OCI-M2 (cell line): ENCODE data around the gene SFMBT1.

Experiments
- DNase-seq: peaks from one replicate; lab custom pipeline; 2025; ENCODE audit not compliant: unreplicated experiment; lab: John Stamatoyannopoulos, UW

The SFMBT1 gene

DNA sequence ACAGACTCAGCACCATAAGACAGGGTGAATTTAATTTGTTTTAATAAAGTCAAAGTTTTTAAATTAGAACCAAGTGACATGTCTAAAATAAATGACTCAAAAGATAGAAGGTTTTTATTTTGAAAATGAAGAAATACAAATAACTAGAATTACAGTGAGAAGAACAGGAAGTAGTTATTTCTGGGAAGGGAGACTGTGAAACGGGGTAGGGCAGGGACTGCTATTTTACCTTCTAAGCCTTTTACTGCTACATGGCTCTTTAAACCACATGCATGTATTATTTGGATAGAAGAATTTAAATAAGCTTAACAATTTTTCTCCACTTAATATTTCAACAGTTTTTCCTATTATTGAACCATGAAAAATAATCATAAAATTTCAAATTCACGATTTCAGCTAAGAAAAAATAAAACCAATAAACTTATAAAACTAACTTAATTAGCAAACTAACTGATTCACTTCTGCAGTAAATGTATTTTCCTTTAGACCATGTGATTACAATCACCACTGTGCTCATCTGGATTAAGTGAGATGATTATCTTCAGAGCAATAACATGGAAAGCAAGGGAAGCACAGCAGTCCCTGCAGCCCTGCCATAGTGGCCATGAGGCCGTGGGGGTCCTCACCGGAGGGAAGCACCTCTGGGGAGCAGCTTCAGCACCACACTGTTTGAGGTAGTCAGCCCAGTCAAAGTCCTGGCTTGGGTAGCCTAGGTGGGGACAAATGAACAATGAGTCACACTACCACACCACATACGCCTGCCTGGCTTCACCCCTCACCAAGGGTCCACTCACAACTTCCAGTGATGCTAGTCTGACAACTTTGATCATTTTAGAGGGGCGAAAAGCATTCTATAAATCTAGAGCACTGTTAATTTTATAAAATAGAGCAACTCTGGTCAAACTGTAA, 120.2 kb downstream of the SFMBT1 start:
- DNase-seq, result no peak

- no peak for DNase-seq
Measured at GRCh38 chr3:52923963-52924362, 121.9 kb downstream of the SFMBT1 start.

- no peak for DNase-seq
Measured at GRCh38 chr3:52920841-52921240, 125.0 kb downstream of the SFMBT1 start.

GRCh38 chr3:52917044-52917443, 128.8 kb downstream of the SFMBT1 start:
- no peak for DNase-seq

DNA sequence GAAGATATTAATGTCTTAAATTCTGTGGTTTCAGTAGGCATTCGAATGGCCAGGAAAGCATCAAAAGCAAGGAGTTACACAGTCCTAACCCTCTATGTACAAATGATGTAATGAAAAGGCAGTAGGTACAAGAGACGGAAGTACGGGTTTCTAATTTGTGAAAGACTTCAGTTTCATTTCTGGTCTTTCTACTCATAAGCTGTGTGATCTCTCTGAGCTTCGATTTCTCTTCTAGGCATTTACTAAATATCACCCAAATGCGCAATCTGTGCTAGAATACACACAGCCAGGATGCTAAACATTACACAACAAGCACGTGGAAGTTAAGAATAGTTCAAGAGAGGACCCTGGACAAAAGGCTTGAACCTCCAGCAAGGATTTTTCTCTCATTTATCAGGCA, 130.6 kb downstream of the SFMBT1 start:
- DNase-seq, result no peak

GRCh38 chr3:52912885-52913731, 132.8 kb downstream of the SFMBT1 start:
- DNase-seq, result no peak

DNA sequence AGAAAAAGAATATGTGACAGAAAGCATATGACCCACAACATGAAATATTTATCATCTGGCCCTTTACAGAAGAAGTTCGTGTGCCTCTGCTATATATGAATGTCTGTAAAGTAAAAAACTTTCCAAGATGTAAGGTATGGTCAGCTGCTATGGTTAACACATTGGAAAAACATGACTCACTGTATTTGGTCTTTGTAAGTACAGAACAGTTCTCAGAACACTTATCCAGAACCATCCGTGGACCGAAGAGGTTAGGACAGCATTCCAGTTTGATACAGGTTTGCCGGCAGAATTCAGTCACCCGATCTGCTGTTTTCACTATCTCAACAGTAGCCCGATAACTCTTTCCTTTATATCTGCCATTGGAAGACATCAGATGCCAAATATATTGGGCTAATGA, 135.1 kb downstream of the SFMBT1 start:
- no peak for DNase-seq

GRCh38 chr3:52907497-52907896, 138.4 kb downstream of the SFMBT1 start:
- DNase-seq, result no peak

DNA sequence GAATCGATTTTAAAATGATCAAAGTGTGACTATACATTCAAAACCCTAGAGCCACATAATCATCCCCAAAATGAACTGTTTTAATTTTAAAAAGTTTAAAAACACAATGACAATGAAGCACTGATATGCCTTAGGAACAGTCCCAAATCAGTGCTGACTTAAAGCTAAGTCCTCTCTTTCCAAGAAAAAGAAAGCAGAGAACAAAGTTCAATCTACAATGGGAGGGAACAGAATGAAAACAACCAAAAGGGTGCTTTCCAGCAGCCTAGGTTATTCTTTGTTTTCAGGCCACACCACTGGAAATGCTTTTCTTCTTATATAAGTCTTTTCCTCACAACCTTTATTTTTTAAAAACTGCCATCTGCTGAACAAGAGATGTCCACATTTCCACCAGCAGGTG, 141.3 kb downstream of the SFMBT1 start:
- no peak for DNase-seq

DNA sequence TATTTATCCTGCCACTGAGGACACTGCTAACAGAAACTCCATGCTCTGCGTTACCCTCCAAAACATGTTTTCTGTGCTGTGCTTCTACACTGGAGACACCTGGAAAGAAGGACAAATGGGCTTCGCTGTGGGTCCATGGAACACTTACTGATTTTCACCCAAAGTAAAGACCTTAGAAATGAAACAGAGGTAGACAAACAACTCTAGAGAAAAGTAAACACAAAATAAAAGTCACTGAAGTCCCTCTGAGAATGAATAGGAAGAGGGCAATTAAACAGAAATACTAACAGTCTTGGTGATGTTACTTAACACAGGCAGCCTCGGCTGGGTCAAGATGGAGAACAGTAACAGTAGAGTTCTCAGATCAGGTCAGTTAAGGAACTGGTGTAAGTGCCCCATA, 141.9 kb downstream of the SFMBT1 start:
- DNase-seq, result no peak

GRCh38 chr3:52897130-52898122, 148.4 kb downstream of the SFMBT1 start, which contains the start of gene STIMATE:
Gene STIMATE, minus strand, starts transcription at chr3:52897548. Its CDS starts 98 bp downstream, at chr3:52897450.
- no peak for DNase-seq

DNA sequence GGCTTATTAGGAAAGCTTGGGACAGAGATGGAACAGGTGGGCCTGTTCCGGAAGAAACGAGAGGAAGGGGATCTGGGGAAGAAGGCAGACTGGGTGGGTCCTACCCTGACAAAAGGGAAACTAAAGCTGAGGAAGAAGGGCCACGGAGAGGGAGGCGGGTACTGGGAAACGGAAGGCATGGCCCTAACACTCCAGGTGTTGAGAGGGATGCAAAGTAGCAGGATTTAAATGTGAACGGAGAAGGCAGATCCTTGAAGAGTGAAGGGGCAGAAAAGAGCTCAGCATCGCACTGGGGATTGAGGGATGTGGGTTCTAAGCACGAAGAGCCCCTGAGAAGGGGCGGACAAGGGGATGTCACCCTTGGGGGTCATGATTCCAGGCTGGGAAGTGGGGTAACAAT, 149.3 kb downstream of the SFMBT1 start:
- DNase-seq, result no peak

DNA sequence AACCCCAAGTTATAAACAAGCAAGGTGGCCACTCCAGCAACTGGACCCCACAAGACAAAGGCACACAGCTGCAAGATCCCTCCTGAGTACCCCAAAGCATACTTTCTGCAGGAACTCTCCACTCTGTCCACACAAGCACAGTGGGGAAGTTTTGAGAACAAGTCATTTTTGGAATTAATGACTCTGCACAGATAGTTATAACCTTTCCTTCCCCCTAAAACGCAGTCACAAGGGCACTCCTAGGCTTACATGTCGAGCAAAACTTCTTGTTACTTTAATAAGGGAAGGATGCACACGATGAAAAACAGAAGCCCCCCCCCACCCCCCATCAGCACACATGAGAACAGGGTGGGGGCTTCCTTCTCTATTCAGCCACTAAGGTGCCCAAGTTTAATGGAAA, 149.7 kb downstream of the SFMBT1 start:
- no peak for DNase-seq

DNA sequence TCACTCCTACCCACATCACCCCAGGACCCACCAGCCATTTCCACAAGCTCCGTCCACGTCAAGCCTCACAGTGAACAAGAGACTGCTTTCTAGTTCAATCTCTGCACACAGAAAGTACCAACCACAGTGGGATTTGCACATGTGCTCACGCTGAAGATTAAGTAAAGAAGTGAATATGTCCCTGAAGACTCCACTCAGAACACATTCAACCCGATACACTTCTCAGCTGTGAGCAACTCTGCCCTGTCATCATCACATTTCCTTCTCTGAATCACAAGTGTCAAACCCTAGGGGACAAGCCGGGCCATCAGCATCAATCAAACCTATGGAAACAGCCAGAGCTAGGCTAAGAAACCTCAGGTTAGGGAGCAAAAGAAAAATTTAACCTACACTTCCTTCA, 150.5 kb downstream of the SFMBT1 start:
- no peak for DNase-seq

GRCh38 chr3:52894756-52895155, 151.1 kb downstream of the SFMBT1 start:
- DNase-seq, result no peak

- no peak for DNase-seq
Measured at GRCh38 chr3:52893723-52894122, 152.2 kb downstream of the SFMBT1 start.

DNA sequence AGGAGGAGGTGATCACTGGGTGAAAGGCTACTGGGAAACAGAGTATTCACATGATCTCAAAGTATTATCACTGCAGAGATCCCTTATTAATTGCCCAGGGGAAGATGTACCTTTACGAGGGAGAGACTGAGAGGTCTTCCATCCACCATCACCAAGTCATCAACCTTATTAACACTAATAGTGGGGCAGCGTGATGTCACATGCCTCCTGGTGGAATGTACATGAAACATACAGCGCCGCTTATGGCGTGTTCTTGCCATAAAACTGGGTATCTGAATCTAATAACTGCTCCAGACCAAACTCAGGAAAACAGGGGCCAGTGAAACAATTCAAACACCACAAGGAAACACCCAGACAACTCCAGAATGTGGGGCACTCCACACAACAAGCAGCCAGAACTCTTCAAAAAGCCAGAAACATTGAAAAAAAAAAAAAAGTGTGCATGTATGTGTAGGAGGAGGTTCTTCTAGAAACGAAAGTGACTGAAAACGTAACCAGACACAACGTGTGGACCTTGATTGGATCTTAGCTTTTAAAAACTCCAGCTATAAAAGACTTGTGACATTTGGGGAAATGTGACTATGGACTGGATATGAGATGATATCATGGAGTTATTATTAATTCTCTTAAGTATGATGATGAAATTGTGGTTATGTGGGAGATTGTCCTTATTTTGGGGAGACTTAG, 153.1 kb downstream of the SFMBT1 start:
- DNase-seq, result no peak

- DNase-seq, result no peak
Measured at GRCh38 chr3:52892290-52892624, 153.6 kb downstream of the SFMBT1 start.

- DNase-seq, result no peak
Measured at GRCh38 chr3:52891615-52892081, 154.2 kb downstream of the SFMBT1 start.

DNA sequence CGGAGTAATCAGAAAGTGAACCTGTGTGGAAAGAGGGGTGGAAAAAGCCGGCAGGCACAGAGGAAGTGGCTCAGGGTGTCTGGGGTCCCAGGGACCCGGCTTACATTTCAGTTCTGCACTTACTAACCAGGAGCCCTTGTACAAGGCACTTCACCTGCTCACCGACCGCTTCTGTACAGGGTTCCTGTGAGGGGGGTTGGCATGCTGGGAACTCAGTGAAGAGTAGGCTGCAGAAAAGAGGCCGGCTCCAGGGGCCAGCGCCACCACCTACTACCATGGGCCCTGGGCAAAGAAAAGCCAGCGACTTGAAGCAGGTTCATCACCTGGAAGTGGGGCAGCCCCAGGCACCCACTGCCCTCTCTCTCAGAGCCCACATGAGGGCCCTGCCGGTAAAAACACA, 154.7 kb downstream of the SFMBT1 start:
- DNase-seq, result no peak
